PC-3 (cell line): Measurements from ENCODE around the gene DHX35. TPM values are rescaled to one million over a fixed set of nuclear protein-coding genes. Genes with fewer than 3 reads are reported as not detected.

Source experiments
- ATAC-seq: fragments of 200-7000 bp; cut with Tn5 transposase; 2 replicates; pipeline ENCODE4 v1.9.1; 2020; ENCODE audit warnings: mild to moderate bottlenecking, moderate library complexity
- BruUV-seq: library from RNA; stranded (reverse); fragments of 400-500 nt; replicated peaks from 2 replicates; lab custom pipeline; 2021; lab: Mats Ljungman, UMichigan
- CTCF ChIA-PET: fragments of 300-600 bp; sonication (Branson Sonifier 250); formaldehyde crosslinking; loops from one replicate; lab custom pipeline; 2022; ENCODE audit warnings: antibody characterized with exemption; lab: Charles Lee
- POLR2A ChIA-PET: fragments of 300-600 bp; sonication (Branson Sonifier 250); formaldehyde crosslinking; loops from one replicate; lab custom pipeline; 2022; ENCODE audit warnings: antibody characterized with exemption; ENCODE audit not compliant: unreplicated experiment; lab: Charles Lee
- DNase-seq: peaks from one replicate; pipeline ENCODE4 v3.0.0-alpha.2; 2015
- H2AFZ ChIP-seq: fragments of 300-600 bp; sonication (generic); 2 replicates; pipeline ENCODE4 v1.6.0; 2016; ENCODE audit warnings: antibody characterized with exemption, low read length
- H3F3A ChIP-seq: fragments of 300-600 bp; sonication (generic); one replicate; pipeline ENCODE4 v1.6.0; 2017; ENCODE audit warnings: antibody characterized with exemption, low read length, control low read depth, mild to moderate bottlenecking; ENCODE audit not compliant: unreplicated experiment
- H3K27ac ChIP-seq: fragments of 300-600 bp; sonication (generic); 2 replicates; pipeline ENCODE4 v1.5.1; 2016; ENCODE audit warnings: mild to moderate bottlenecking, low read length
- H3K27me3 ChIP-seq: fragments of 300-600 bp; sonication (generic); 2 replicates; pipeline ENCODE4 v1.6.1; 2016; ENCODE audit warnings: low read length, mixed read lengths
- H3K36me3 ChIP-seq: fragments of 300-600 bp; sonication (generic); 2 replicates; pipeline ENCODE4 v1.6.1; 2016; ENCODE audit warnings: low read depth, mixed run types, low read length, mixed read lengths
- H3K4me1 ChIP-seq: fragments of 300-600 bp; sonication (generic); 2 replicates; pipeline ENCODE4 v1.5.1; 2016; ENCODE audit warnings: low read length; ENCODE audit not compliant: insufficient read depth
- H3K4me2 ChIP-seq: fragments of 300-600 bp; sonication (generic); 2 replicates; pipeline ENCODE4 v1.6.0; 2016; ENCODE audit warnings: low read length
- H3K4me3 ChIP-seq: fragments of 300-600 bp; sonication (generic); 2 replicates; pipeline ENCODE4 v1.5.1; 2016; ENCODE audit warnings: mild to moderate bottlenecking, low read length, mixed read lengths
- H3K79me2 ChIP-seq: fragments of 300-600 bp; sonication (generic); 2 replicates; pipeline ENCODE4 v1.6.1; 2017; ENCODE audit warnings: low read length, mixed read lengths
- H3K9ac ChIP-seq: fragments of 300-600 bp; sonication (generic); 2 replicates; pipeline ENCODE4 v1.6.0; 2016; ENCODE audit warnings: mild to moderate bottlenecking, low read length
- H3K9me2 ChIP-seq: fragments of 300-600 bp; sonication (generic); replicated peaks from 2 replicates; pipeline ENCODE4 v1.6.1; 2016; ENCODE audit warnings: mixed run types, low read length, mixed read lengths
- H3K9me3 ChIP-seq: fragments of 300-600 bp; sonication (generic); 2 replicates; pipeline ENCODE4 v1.6.1; 2016; ENCODE audit warnings: low read length, mixed read lengths
- H4K20me1 ChIP-seq: fragments of 300-600 bp; sonication (generic); 2 replicates; pipeline ENCODE4 v1.6.1; 2016; ENCODE audit warnings: low read length, mixed read lengths
- EZH2 ChIP-seq: fragments of 300-600 bp; sonication (generic); IDR thresholded peaks from one replicate; pipeline ENCODE4 v1.6.1; 2017; ENCODE audit warnings: antibody characterized with exemption, mild to moderate bottlenecking, low read length; ENCODE audit not compliant: unreplicated experiment
- EZH2phosphoT487 ChIP-seq: fragments of 300-600 bp; sonication (generic); IDR thresholded peaks from 2 replicates; pipeline ENCODE4 v1.6.1; 2018; ENCODE audit warnings: mild to moderate bottlenecking, antibody characterized with exemption, low read length, borderline replicate concordance
- intact Hi-C: fragments of 100-400 bp; cut with micrococcal nuclease; formaldehyde crosslinking; loops from 2 replicates; pipeline ENCODE4 v1.9.0; 2023
- total RNA-seq: library from RNA; depleted of rRNA; stranded (reverse); fragments of >200 nt; gene quantifications from 2 replicates; pipeline ENCODE4 v1.2.3, GENCODE V29; 2014
- TF ChIP-seq, protein P1 (sequence below): fragments of 300-600 bp; sonication (generic); conservative IDR thresholded peaks from 2 replicates; pipeline ENCODE4 v1.5.1; 2017; ENCODE audit warnings: antibody characterized with exemption, low read depth, mild to moderate bottlenecking, low read length

DHX35 gene
- total RNA-seq, 1 experiment from 2014 or later = 12.0 TPM

DNA sequence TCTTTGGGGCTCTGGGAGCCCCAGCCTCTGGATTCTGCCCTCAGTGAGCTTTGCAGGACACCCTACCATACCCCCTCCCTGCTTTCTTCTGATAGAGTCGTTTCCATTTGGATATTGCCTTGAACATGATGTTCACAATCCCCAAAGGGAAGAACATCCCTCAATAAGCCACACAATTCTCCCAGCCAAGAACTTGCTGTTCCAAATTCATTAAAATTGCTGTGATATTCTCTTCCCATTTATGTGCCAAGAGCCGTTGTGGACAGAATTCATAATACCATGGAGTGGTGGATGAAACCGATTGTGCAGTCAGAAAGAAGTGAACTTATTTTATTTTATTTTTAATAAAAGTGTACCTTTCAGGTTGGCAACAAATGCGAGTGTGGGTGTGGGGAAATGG, 95.8 kb downstream of the DHX35 start:
- Histone ChIP-seq H4K20me1 (no peaks in the 10 kb centered on the region), H3K9me3 (no peaks in the 10 kb centered on the region), H3F3A (no peaks in the 10 kb centered on the region), H3K9me2 (no peaks in the 10 kb centered on the region), H3K36me3 (no peaks in the 10 kb centered on the region), H3K79me2 (no peaks in the 10 kb centered on the region), H3K4me1 (no peaks in the 10 kb centered on the region), H3K27ac (no peak overlapping the region), H2AFZ (no peak overlapping the region), H3K4me3 (no peak overlapping the region), H3K9ac (no peak overlapping the region), H3K27me3 (peaks cover 44% of the 10 kb centered on the region), H3K4me2 (no peak overlapping the region)
- ChIA-PET POLR2A (no interaction called here), CTCF (interaction anchor here (0.6 kb wide), 1 partner anchor 165 kb away, joined by 9 read pairs; no protein-coding TSS in a partner anchor)
- ATAC-seq (no peak), DNase-seq (no peak)
- intact Hi-C loops = no loop called here
- BruUV-seq = no TSS peak
- TF ChIP-seq, protein P1, sequence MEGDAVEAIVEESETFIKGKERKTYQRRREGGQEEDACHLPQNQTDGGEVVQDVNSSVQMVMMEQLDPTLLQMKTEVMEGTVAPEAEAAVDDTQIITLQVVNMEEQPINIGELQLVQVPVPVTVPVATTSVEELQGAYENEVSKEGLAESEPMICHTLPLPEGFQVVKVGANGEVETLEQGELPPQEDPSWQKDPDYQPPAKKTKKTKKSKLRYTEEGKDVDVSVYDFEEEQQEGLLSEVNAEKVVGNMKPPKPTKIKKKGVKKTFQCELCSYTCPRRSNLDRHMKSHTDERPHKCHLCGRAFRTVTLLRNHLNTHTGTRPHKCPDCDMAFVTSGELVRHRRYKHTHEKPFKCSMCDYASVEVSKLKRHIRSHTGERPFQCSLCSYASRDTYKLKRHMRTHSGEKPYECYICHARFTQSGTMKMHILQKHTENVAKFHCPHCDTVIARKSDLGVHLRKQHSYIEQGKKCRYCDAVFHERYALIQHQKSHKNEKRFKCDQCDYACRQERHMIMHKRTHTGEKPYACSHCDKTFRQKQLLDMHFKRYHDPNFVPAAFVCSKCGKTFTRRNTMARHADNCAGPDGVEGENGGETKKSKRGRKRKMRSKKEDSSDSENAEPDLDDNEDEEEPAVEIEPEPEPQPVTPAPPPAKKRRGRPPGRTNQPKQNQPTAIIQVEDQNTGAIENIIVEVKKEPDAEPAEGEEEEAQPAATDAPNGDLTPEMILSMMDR = no peak
- TF ChIP-seq EZH2 = no peak
- no peak for TF ChIP-seq EZH2phosphoT487

GRCh38 chr20:39059036-39059435, 96.9 kb downstream of the DHX35 start:
- H4K20me1 ChIP-seq = no peaks in the 10 kb centered on the region
- ChIA-PET CTCF (no interaction called here), POLR2A (no interaction called here)
- ATAC-seq = no peak
- no TSS peak for BruUV-seq
- no peaks in the 10 kb centered on the region for H3K4me1 ChIP-seq
- no peaks in the 10 kb centered on the region for H3F3A ChIP-seq
- H3K4me3 ChIP-seq = no peak overlapping the region
- peaks cover 46% of the 10 kb centered on the region for H3K27me3 ChIP-seq
- TF ChIP-seq EZH2 (no peak), EZH2phosphoT487 (no peak)
- TF ChIP-seq, protein P1 = no peak
- no peak overlapping the region for H3K27ac ChIP-seq
- H3K79me2 ChIP-seq = no peaks in the 10 kb centered on the region
- H3K9ac ChIP-seq = no peak overlapping the region
- no peaks in the 10 kb centered on the region for H3K9me2 ChIP-seq
- H3K4me2 ChIP-seq = no peak overlapping the region
- DNase-seq = no peak
- H3K36me3 ChIP-seq = no peaks in the 10 kb centered on the region
- intact Hi-C loops = no loop called here
- H3K9me3 ChIP-seq = no peaks in the 10 kb centered on the region
- no peak overlapping the region for H2AFZ ChIP-seq

GRCh38 chr20:39066471-39067242, 104.5 kb downstream of the DHX35 start:
- ATAC-seq (no peak), DNase-seq (no peak)
- H3K4me2 ChIP-seq = no peak overlapping the region
- no peak overlapping the region for H3K9ac ChIP-seq
- BruUV-seq = no TSS peak
- H2AFZ ChIP-seq = no peak overlapping the region
- no peaks in the 10 kb centered on the region for H3K36me3 ChIP-seq
- no peaks in the 10 kb centered on the region for H3F3A ChIP-seq
- no peaks in the 10 kb centered on the region for H3K4me1 ChIP-seq
- peaks cover 16% of the 10 kb centered on the region for H3K27me3 ChIP-seq
- no peaks in the 10 kb centered on the region for H3K79me2 ChIP-seq
- ChIA-PET CTCF (no interaction called here), POLR2A (no interaction called here)
- H3K27ac ChIP-seq = no peak overlapping the region
- H3K9me2 ChIP-seq = no peaks in the 10 kb centered on the region
- TF ChIP-seq EZH2 (no peak), EZH2phosphoT487 (no peak)
- TF ChIP-seq, protein P1 = no peak
- H4K20me1 ChIP-seq = no peaks in the 10 kb centered on the region
- no peak overlapping the region for H3K4me3 ChIP-seq
- no peaks in the 10 kb centered on the region for H3K9me3 ChIP-seq
- intact Hi-C loops = no loop called here
